K562 (cell line): Measurements from ENCODE around the gene PODXL. TPM values are rescaled to one million over a fixed set of nuclear protein-coding genes. Genes with fewer than 3 reads are reported as not detected.
A peak's percentile ranks its signal among the peaks of the same experiment; 100 is the strongest.

Experiments used
- BMI1 ChIP-seq: fragments of 150-350 bp; IDR thresholded peaks from 2 replicates; pipeline ENCODE4 v1.6.1; 2014; ENCODE audit warnings: low read length
- CBFB ChIP-seq: sonication (generic); formaldehyde crosslinking; IDR thresholded peaks from 2 replicates; pipeline ENCODE4 v1.4.0; 2020; ENCODE audit warnings: mild to moderate bottlenecking, missing genetic modification reagents
- CHD4 ChIP-seq: fragments of 200-600 bp; sonication (generic); IDR thresholded peaks from 3 replicates; pipeline ENCODE4 v1.6.1; 2012; ENCODE audit warnings: low read depth, mild to moderate bottlenecking, mixed read lengths, low read length, inconsistent platforms; ENCODE audit not compliant: insufficient read depth, insufficient replicate concordance, poor library complexity, severe bottlenecking
- ELK1 ChIP-seq: sonication (generic); formaldehyde crosslinking; IDR thresholded peaks from 2 replicates; pipeline ENCODE4 v1.8.1; 2022; ENCODE audit warnings: missing genetic modification reagents
- GABPB1 ChIP-seq: sonication (generic); formaldehyde crosslinking; IDR thresholded peaks from 2 replicates; pipeline ENCODE4 v1.8.0; 2022; ENCODE audit warnings: mild to moderate bottlenecking, missing genetic modification reagents
- HDAC3 ChIP-seq: fragments of 450-650 bp; IDR thresholded peaks from 2 replicates; pipeline ENCODE4 v1.6.1; 2018; ENCODE audit warnings: borderline replicate concordance, mild to moderate bottlenecking, moderate library complexity; ENCODE audit not compliant: partially characterized antibody
- ILK ChIP-seq: fragments of 450-650 bp; IDR thresholded peaks from 2 replicates; pipeline ENCODE4 v1.6.1; 2016; ENCODE audit warnings: missing genetic modification characterization, low read depth, mild to moderate bottlenecking, missing compliant biosample characterization, moderate library complexity, borderline replicate concordance
- KLF10 ChIP-seq: fragments of 250-450 bp; sonication (Bioruptor Pico); IDR thresholded peaks from 2 replicates; pipeline ENCODE4 v1.6.1; 2021; ENCODE audit warnings: matching md5 sums
- MEF2A ChIP-seq: IDR thresholded peaks from 2 replicates; pipeline ENCODE4 v1.6.1; 2011; ENCODE audit warnings: low read depth, mild to moderate bottlenecking, low read length, moderate library complexity; ENCODE audit not compliant: control insufficient read depth
- NCOA1 ChIP-seq: fragments of 450-650 bp; IDR thresholded peaks from 2 replicates; pipeline ENCODE4 v1.6.1; 2016; ENCODE audit warnings: low read depth
- NCOA6 ChIP-seq: fragments of 450-650 bp; IDR thresholded peaks from 2 replicates; pipeline ENCODE4 v1.6.1; 2017; ENCODE audit warnings: mild to moderate bottlenecking
- NCOR1 ChIP-seq: fragments of 450-650 bp; IDR thresholded peaks from 2 replicates; pipeline ENCODE4 v1.6.1; 2016; ENCODE audit warnings: mild to moderate bottlenecking, moderate library complexity
- NONO ChIP-seq, 2 experiments: fragments of 200-400 bp in 1 of 2; fragments of 450-650 bp in 1 of 2; formaldehyde crosslinking in 1 of 2; IDR thresholded peaks; 2 replicates each; pipeline ENCODE4 v1.6.1; 2017; ENCODE audit warnings: low read depth in 2 of 2, mild to moderate bottlenecking in 2 of 2, moderate library complexity in 2 of 2, low read length in 1 of 2
- RUNX1 ChIP-seq: sonication (generic); IDR thresholded peaks from 2 replicates; pipeline ENCODE4 v1.6.1; 2016; ENCODE audit warnings: antibody characterized with exemption, low read depth
- SREBF1 ChIP-seq: fragments of 150-350 bp; IDR thresholded peaks from 2 replicates; pipeline ENCODE4 v1.6.1; 2014; ENCODE audit warnings: antibody characterized with exemption, low read depth, low read length, borderline replicate concordance
- TRIM28 ChIP-seq: fragments of 450-650 bp; IDR thresholded peaks from 2 replicates; pipeline ENCODE4 v1.6.1; 2017
- ZBTB17 ChIP-seq: fragments of 450-650 bp; formaldehyde crosslinking; IDR thresholded peaks from 2 replicates; pipeline ENCODE4 v1.4.0; 2020; ENCODE audit warnings: mild to moderate bottlenecking
- ZC3H4 ChIP-seq: sonication (generic); formaldehyde crosslinking; IDR thresholded peaks from 2 replicates; pipeline ENCODE4 v1.9.0; 2021; ENCODE audit warnings: missing genetic modification reagents, borderline replicate concordance
- ZFP1 ChIP-seq: fragments of 450-650 bp; formaldehyde crosslinking; IDR thresholded peaks from 2 replicates; pipeline ENCODE4 v1.4.0; 2020; ENCODE audit warnings: mild to moderate bottlenecking, mixed read lengths
- ZHX1 ChIP-seq: fragments of 150-350 bp; conservative IDR thresholded peaks from 2 replicates; pipeline ENCODE4 v1.6.1; 2014; ENCODE audit warnings: low read length
- ZNF280A ChIP-seq: fragments of 450-650 bp; IDR thresholded peaks from 2 replicates; pipeline ENCODE4 v1.6.1; 2018; ENCODE audit warnings: mild to moderate bottlenecking, low read depth; ENCODE audit not compliant: partially characterized antibody
- ZNF444 ChIP-seq: fragments of 250-450 bp; sonication (Bioruptor Pico); IDR thresholded peaks from 2 replicates; pipeline ENCODE4 v1.4.0; 2020; ENCODE audit warnings: mild to moderate bottlenecking, moderate library complexity
- ZNF644 ChIP-seq: fragments of 200-800 bp; sonication (Bioruptor generic); IDR thresholded peaks from 2 replicates; pipeline ENCODE4 v1.6.1; 2016; ENCODE audit warnings: low read depth, missing genetic modification characterization, missing compliant biosample characterization
- polyA plus RNA-seq, 8 experiments: library from polyadenylated mRNA; depleted of rRNA in 4 of 8; stranded (reverse) in 5 of 8; unstranded in 3 of 8; fragments of >200 nt; fragmentation: Nextera tagmentation in 2 of 8; fragmentation: Illumina TruSeq in 1 of 8; extraction: Ambion mirVana in 2 of 8; extraction: Trizol in 1 of 8; gene quantifications; 2 replicates each; pipeline versions ENCODE4 v1.2.1 to v1.2.3, GENCODE V29; 2011 to 2014; ENCODE audit warnings: inconsistent platforms in 1 of 8, missing spikeins in 1 of 8
- total RNA-seq, 7 experiments: library from RNA; depleted of rRNA in 6 of 7; stranded (reverse); fragments of >200 nt in 6 of 7; fragmentation: Illumina TruSeq in 2 of 7; extraction: Trizol in 2 of 7; gene quantifications; 2 replicates each; pipeline versions ENCODE4 v1.2.1 to v1.2.3, GENCODE V29; 2011 to 2021; ENCODE audit warnings: low replicate concordance in 1 of 7

The PODXL gene
- total and polyA plus RNA-seq, 9 of the 15 experiments (the other 6 are each of a cell fraction or from before 2014, with no cell fraction given) = 0.01 to 0.73 (median 0.07) TPM

- TF ChIP-seq ZNF444 (CRISPR knock-in tag) (no peak), ZBTB17 (CRISPR knock-in tag) (no peak), KLF10 (no peak), ZNF644 (tag) (no peak), SREBF1 (no peak), ZFP1 (CRISPR knock-in tag) (no peak), NCOA6 (no peak), BMI1 (no peak), NCOR1 (peak; percentile 7; the same call in 1 of the 2 replicates), NONO (IDR thresholded peaks at IDR 0.05; ENCODE audit: low read depth in 2 of 2, low read length in 1 of 2) (no peak), CBFB (CRISPR knock-in tag) (0 out of 2 replicates have a peak, but pooled peaks have one; percentile 47), RUNX1 (no peak), ZNF280A (no peak), TRIM28 (no peak), ZC3H4 (no peak), ZHX1 (peak; percentile 64; the same call in 1 of the 2 replicates), MEF2A (no peak), CHD4 (no peak), HDAC3 (no peak), NCOA1 (no peak), GABPB1 (CRISPR knock-in tag) (peak; percentile 39; the same call in 1 of the 2 replicates), ILK (tag) (no peak), ELK1 (CRISPR knock-in tag) (no peak)
These were observed 48.7 kb downstream of the PODXL start (continued) for GRCh38 chr7:131507592-131508331.
